IPS DF 19.7 (cell line): Measurements from ENCODE around the gene TMEM253.

Experiments used
- DNase-seq: peaks from one replicate; pipeline ENCODE4 v3.0.0-alpha.2; 2013; ENCODE audit warnings: low read depth, low spot score

TMEM253 gene

GRCh38 chr14:21100931-21101330 lies at the start of gene TMEM253:
Gene TMEM253 (plus strand): TSS chr14:21101066. CDS start chr14:21101344, 278 bp downstream.
- no peak for DNase-seq

DNA sequence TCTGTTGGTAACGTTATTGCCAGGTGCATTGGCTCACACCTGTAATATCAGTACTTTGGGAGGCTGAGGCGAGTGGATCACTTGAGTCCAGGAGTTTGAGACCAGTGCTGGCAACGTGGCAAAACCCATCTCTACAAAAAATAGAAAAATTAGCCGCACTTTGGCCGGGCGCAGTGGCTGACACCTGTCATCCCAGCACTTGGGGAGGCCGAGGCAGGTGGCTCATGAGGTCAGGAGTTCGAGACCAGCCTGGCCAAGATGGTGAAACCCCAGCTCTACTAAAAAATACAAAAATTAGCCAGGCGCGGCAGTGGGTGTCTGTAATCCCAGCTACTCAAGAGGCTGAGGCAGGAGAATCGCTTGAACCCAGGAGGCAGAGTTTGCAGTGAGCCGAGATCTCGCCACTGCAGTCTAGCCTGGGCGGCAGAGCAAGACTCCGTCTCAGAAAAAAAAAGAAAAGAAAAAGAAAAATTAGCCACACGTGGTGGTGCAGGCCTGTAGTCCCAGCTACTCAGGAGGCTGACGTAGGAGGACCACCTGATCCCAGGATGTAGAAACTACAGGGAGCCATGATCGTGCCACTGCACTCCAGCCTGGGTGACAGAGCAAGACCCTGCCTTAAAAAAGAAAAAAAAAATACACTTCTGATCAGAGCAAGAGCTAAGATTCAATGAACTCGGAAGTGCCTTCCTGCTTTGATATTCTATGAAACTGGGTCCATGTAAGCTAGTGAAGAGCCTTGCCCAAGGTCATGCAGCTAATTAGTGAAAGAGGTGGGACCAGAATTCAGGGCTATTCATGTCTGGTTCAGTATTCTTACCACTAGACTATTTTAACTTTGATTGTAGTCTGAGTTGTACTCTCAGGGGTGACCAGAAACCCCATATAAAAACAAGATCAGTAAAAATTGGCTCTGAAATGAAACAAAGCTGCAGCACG lies 47.4 kb upstream of the TMEM253 start:
- DNase-seq: no peak

DNA sequence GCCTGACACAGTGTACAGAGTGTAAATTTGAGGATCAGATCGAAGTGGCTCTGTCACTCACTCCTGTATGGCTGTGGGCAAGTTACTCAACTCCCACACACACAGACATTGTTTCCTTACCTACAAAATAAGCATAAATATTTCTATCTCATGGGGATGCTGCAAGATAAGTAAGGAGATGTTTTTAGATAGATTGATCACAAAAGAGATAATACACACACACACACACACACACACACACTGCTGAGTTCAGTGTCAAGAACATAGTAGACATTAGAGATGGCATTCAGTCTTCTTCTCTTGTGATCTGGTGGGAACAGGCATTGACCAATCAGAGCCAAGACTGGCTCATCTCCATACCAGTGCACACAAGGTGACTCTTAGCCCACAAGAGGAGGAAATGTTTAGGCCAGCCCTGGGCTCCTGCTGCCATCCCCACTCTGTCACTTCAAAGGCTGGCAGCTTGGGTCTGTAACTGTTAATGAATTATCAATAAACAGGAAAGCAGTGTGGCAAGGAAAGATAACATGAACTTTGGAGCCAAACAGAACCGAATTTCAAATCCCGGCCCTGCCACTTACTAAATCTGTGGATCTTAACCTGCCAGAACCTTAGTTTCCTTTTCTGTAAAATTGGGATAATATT lies 46.6 kb upstream of the TMEM253 start:
- no peak for DNase-seq

DNA sequence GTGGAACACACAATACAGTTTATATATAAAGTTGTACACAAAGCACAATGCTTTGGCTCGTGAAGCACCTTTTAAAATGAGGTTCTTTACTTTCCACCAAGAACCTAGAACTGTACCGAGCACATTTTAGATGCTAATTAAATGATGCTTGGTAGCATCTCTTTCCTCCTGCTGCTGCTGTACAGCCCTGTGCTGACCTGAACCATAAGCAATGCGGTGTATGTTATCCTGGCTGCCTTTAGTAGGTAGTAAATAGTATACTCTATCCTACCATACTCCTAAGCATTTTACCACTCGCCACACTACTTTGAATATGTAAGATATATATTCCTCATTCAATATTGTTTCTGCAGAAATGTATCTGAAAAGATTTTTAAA lies 46.1 kb upstream of the TMEM253 start:
- DNase-seq: no peak

- DNase-seq: no peak
Observed at GRCh38 chr14:21055432-21056117, 45.3 kb upstream of the TMEM253 start.

DNA sequence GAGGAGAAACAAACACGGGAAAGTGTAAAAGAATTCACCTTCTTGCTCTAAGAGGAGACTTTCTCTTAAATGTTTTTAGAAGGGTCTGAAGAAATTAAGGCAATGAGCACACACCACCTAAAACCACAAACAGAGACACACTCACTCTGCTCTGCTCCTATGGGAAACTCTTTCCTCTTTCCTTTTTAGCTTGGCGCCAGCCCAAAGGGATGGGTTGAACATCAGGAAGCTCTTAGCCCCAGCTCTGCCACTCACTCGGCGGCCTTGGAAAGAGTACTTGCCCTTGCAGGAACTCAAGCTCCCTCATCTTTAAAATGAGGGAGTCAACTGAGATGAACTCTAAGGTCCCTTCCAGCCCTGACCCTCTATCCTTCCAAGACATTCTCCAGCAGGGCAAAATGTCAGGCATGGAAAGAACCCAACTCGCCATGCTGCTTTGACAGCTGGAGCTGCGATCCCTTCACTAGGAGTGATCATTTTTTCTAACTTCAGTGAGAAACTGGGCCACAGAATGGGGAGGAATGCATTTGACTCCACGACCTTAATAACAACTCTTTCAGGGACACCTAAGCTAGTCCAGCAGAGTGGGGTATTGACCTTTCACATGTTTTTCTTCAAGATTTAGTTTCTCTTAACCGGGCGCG lies 44.2 kb upstream of the TMEM253 start:
- DNase-seq: no peak

DNA sequence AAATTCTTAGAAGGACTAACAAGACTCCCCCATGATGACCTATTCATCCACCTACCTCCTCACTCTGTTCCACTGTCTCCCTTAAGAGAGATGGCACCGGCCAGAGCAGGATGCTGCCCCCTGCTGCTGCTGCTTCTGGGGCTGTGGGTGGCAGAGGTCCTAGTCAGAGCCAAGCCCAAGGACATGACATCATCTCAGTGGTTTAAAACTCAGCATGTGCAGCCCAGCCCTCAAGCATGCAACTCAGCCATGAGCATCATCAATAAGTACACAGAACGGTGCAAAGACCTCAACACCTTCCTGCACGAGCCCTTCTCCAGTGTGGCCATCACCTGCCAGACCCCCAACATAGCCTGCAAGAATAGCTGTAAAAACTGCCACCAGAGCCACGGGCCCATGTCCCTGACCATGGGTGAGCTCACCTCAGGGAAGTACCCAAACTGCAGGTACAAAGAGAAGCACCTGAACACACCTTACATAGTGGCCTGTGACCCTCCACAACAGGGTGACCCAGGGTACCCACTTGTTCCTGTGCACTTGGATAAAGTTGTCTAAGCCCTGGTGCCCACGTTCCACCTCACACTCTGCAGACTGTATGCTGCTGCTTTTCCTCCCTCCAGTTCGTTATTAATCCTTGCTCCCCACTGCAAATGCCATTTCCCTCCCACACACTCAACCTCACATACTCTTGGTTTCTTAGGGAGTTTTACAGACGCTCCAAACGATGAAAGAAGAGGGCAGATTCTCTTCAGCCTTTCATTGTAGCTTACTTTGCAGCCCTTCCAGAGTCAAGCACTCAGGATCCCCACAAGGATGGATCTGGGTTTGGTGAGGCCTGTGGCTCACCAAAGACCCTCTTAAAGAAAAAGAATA lies 42.8 kb upstream of the TMEM253 start, which contains the start of gene RNASE8:
TSS of gene RNASE8 (plus strand) at position 20 of the 873 bp plus-strand sequence. CDS start at position 91, 71 bp downstream.
- no peak for DNase-seq

GRCh38 chr14:21058903-21059302 lies 42.0 kb upstream of the TMEM253 start:
- no peak for DNase-seq

GRCh38 chr14:21059842-21060613 lies 40.8 kb upstream of the TMEM253 start:
- DNase-seq: no peak

DNA sequence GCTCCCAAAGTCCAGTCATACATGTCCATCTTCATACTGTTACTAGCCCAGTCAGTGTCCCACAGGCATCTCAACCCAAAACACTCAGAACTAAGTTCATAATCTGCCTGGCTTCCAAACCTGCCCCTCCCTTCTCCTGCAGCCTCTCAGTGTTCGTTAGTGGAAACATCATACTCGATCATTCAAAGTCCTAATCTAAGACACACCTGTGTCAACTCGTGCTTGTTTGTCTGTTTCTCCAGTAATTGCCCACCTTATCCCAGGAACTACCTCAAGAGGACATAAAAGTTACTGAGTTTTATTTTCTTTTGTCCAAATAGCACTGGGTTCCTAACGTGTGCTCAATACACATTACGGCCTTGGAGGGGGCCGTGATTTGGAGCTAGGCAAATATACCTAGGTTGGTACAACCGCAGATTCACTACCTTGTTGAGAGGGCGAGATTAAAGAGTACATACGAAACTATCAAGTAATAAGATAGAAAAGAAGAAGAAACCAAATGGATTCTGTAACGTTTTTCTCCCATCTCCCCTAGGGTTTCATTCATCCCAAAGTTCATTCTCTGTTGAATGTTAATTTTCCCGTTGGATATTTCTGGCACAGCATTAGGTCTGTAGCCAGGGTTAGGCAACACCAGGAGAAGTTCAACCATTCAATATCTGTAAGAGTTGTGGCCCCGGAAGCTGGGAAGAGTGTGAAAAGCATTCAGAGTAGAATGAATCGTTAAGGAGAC lies 40.1 kb upstream of the TMEM253 start:
- DNase-seq: no peak

DNA sequence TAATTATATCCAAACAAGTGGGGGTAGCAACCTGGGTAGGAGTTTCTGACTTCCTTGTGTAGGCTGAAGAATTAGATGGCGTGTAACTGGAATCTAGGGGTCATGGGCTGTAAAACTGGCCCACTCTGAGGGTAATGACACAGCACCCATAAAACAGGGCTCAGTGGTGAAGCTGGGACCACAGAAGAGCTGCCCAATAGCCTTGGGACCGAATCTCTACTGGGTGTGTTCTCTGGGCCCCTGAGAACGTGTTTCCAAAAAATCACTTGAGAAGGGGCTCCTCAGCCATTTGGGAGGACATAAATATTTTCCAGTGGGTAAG lies 39.6 kb upstream of the TMEM253 start:
- DNase-seq: no peak

DNA sequence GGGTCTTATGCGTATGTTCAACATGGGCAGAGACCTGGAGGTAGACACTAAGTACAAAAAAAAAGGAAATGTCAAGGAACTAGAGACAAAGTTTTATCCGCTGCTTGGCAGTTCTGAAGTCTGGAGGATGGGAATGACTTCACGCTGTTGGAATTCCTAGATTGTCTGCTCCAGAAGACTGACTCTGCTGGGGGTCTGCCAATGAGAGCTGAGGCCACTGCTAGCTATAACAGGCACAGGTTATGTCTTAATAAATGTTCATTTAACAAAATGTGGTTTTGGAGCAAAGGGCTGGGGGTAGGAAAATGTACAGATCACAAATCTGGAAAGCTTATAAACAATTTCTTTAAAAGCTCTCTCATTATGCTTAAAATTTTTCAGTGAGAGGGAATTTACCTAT lies 37.4 kb upstream of the TMEM253 start:
- no peak for DNase-seq

GRCh38 chr14:21066882-21067502 lies 33.9 kb upstream of the TMEM253 start:
- no peak for DNase-seq

DNA sequence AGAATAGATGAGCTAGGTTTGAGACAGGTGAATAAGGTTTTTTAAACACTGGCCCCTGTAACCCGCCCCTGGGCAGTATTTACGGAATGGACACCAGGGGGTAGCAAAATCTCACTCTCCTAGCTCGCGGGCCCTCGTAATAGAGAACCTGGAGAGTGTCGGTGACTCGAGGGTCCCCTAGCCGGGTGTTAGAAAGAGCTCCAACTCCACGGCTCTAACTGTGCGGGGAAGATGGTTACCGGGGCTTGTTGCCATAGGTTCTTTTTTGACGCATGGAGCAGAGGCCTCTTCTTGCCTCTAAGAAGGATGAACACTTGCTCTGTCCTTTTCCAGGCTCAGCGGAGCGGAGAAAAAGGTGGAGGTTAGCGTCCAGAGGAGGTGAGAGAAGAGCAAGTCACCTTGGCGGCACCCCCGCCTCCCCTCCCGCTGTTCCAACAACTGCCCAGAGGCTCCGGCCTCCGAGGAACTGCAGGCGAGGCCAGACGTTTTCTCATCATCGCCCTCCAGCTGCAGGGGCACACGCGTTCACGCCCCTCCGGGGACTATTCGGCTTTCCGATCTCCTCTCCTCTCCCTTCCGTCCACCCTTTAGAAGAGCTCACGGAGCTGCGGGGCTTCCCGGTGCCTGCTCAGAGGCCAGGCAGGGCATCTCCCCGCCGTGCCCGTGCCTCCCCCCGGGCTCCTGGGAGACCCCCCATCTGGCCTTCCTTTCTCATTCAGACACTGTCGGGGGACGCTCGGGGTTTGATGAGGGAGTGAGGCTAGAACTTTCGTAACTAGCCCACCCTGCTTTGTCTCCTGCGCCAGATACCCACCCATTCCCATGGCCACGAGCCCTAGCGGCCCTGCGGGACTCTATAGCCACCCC lies 32.1 kb upstream of the TMEM253 start:
- no peak for DNase-seq

- no peak for DNase-seq
Observed at GRCh38 chr14:21069388-21070082, 31.3 kb upstream of the TMEM253 start.

DNA sequence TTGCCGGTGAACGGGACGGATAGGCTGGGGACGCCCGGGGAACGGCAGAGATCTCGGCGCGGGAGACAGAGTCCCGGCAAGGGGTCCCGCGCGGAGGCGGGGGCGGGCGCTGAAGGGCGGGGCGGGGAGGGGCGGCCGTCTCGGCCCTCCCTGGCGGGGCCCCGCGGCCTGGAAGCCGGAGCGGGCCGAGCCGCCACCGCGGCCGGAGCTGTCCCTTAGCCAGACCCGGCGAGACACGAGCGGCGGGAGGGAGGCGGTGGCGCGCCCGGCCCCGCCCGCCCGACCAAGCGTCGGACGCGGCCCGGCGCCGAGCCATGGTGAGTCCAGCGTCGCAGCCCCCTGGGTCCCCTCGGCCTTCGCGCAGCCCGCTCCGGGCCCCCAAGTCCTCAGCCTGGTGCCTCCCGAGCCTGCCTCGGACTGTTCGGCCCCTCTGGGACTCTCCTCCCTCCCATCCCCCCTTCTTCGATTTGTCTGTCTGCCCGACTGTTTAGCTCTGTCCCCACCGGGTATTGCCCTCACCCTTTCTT lies 30.7 kb upstream of the TMEM253 start, which contains the start of gene ARHGEF40:
TSS of gene ARHGEF40 (plus strand) at position 222 of the 527 bp plus-strand sequence. CDS start at position 315, 93 bp downstream.
- no peak for DNase-seq

DNA sequence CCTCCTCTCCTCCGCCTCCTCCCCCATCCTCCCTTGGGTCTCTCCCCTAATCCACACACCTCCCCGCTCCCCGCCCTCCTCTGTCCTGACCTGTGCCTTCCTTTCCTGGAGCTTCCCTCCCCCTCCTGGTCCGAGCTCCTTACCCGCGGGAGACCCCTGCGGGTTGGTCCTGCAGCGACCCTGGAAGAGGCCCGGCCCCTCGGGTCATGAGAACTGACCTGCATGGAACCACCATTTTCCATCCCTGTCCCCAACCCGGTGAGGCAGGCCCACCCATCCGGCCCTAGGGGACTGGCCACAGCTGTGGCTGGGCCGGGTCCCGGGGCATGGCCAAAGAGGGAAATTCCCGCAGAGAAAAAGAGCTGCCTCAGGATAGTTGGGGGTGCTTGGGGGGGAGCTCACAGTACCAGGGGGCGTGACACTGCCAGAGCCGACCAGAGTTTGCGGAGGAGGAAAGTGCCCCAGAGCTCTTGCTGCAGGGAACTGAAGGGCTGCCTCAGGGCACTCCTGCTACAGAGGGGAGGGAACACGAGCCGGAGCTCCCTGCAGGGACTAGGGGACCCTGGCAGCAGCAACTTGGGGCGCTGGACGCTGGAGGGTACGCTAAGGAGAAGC lies 30.1 kb upstream of the TMEM253 start:
- DNase-seq: no peak
